Measurements from ENCODE around the gene RPL22L1. TPM values are rescaled to one million over a fixed set of nuclear protein-coding genes. Genes with fewer than 3 reads are reported as not detected.

The RPL22L1 gene
- polyA plus RNA-seq, 1 of the 3 experiments (the other 2 are of a cell fraction) = 80.9 TPM

DNA sequence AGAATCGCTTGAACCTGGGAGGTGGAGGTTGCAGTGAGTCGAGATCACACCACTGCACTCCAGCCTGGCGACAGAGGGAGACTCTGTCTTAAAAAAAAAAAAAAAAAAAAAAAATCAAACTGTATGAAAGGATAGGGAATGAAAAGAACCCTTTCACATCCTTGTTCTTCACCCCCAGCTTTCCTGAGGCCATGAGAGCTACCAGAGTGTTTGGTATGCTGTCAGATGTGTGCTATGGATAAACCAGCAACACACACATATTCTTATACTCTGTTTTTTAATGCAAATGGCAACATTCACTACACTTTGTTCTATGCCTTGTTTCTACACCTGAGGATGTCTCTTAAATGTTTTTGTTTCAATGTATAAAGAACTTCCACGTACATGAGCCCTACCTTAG lies 33.5 kb downstream of the RPL22L1 start:
- CTCF ChIA-PET = interaction anchor here (3.5 kb wide), 1 partner anchor 25 kb away, joined by 19 read pairs; no protein-coding TSS in a partner anchor
- H3K27me3 ChIP-seq (ENCODE audit: insufficient read depth) = no peaks in the 10 kb centered on the region
- 77% methylated on average over 4 of the region's 4 CpGs for WGBS (ENCODE audit: low lambda C conversion rate)

More for the DNA sequence above, 33.5 kb downstream of the RPL22L1 start:
- H3K27ac ChIP-seq (ENCODE audit: low read depth in 2 of 2, low read length in 1 of 2) = no peak overlapping the region
- no peaks in the 10 kb centered on the region for H3K9me2 ChIP-seq
- POLR2A ChIA-PET = no interaction called here
- H3F3A ChIP-seq (replicated peaks; ENCODE audit: insufficient read depth) = peaks cover 3% of the 10 kb centered on the region
- no peak overlapping the region for H3K9ac ChIP-seq
- H3K36me3 ChIP-seq (replicated peaks in 1 of 2; ENCODE audit: control insufficient read depth in 1 of 2, insufficient read depth in 2 of 2, low read length in 1 of 2) = no peaks in the 10 kb centered on the region
- no peak overlapping the region for H2AFZ ChIP-seq (ENCODE audit: low read depth)
- no peaks in the 10 kb centered on the region for H3K9me3 ChIP-seq
- no peak for DNase-seq
- no peak overlapping the region for H3K4me3 ChIP-seq (ENCODE audit: low read depth in 2 of 2, low read length in 1 of 2)
- peaks cover 0 to 3% of the 10 kb centered on the region in 2 experiments; a peak in 2 of 4 replicates for H3K4me1 ChIP-seq (ENCODE audit: control insufficient read depth in 1 of 2, insufficient read depth in 2 of 2, low read depth in 1 of 2, low read length in 1 of 2)
- no peaks in the 10 kb centered on the region for H3K79me2 ChIP-seq (ENCODE audit: insufficient read depth)
- H3K4me2 ChIP-seq = no peak overlapping the region
- no peak for TF ChIP-seq EP300 (IDR thresholded peaks at IDR 0.05; ENCODE audit: borderline replicate concordance in 1 of 2, low read depth in 1 of 2, low read length in 1 of 2)
- TF ChIP-seq EZH2phosphoT487 (IDR thresholded peaks at IDR 0.05; ENCODE audit: borderline replicate concordance, low read depth) = no peak
- no peak for TF ChIP-seq CHD2 (IDR thresholded peaks at IDR 0.05; ENCODE audit: low read length, partially characterized antibody)
- TF ChIP-seq, protein P1, sequence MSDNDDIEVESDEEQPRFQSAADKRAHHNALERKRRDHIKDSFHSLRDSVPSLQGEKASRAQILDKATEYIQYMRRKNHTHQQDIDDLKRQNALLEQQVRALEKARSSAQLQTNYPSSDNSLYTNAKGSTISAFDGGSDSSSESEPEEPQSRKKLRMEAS (IDR thresholded peaks at IDR 0.05; ENCODE audit: low read depth) = no peak
- TF ChIP-seq, protein P2, sequence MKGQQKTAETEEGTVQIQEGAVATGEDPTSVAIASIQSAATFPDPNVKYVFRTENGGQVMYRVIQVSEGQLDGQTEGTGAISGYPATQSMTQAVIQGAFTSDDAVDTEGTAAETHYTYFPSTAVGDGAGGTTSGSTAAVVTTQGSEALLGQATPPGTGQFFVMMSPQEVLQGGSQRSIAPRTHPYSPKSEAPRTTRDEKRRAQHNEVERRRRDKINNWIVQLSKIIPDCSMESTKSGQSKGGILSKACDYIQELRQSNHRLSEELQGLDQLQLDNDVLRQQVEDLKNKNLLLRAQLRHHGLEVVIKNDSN (IDR thresholded peaks at IDR 0.05; ENCODE audit: borderline replicate concordance, low read depth) = no peak
- TF ChIP-seq CTCF (IDR thresholded peaks at IDR 0.05) = no peak
- TF ChIP-seq RFX5 (IDR thresholded peaks at IDR 0.05; ENCODE audit: low read length) = no peak
- no peak for TF ChIP-seq FOSL2 (IDR thresholded peaks at IDR 0.05; ENCODE audit: borderline replicate concordance, low read depth)
- TF ChIP-seq MEF2A (IDR thresholded peaks at IDR 0.05; ENCODE audit: borderline replicate concordance, low read depth) = no peak
- TF ChIP-seq USF2 (IDR thresholded peaks at IDR 0.05; ENCODE audit: borderline replicate concordance, low read depth, low read length) = no peak
- TF ChIP-seq TAF1 (IDR thresholded peaks at IDR 0.05; ENCODE audit: borderline replicate concordance, low read depth, low read length) = no peak
- TF ChIP-seq NFIC (IDR thresholded peaks at IDR 0.05; ENCODE audit: borderline replicate concordance) = no peak
- no peaks in the 10 kb centered on the region for H4K20me1 ChIP-seq (ENCODE audit: insufficient read depth)
